NCI-H146 treated with DMSO at 0.1 percent for 48 hours (cell line): ENCODE data around the gene C6orf58.
A peak's percentile ranks its signal among the peaks of the same experiment; 100 is the strongest.
"Not testable (repeated sequence)": the region's sequence is repeated elsewhere in the genome, so short reads cannot be mapped to it uniquely, and the experiment has no call there.

Experiments
- DNase-seq: peaks from one replicate; lab custom pipeline; 2025; ENCODE audit not compliant: unreplicated experiment; lab: John Stamatoyannopoulos, UW

C6orf58 gene

GRCh38 chr6:127590344-127590743, 13.4 kb downstream of the C6orf58 start:
- DNase-seq, result no peak

DNA sequence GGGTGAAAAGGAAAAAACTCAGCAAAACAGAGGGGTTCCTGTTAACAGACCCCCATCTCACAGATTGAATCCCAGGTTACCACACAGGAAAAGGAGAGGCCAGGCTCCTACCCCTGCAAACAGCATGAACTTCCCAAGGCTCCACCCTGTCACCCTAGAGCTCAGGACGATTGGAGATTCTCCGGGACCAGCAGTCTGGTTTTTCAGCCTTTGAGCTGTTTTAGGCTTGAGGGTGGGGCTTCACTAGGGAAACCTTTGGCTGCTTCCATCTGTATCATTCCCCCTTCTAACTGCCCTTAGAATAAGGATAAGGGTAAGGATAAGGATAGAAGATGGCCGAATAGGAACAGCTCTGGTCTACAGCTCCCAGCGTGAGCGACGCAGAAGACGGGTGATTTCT, 16.0 kb downstream of the C6orf58 start:
- DNase-seq, result no peak

- not testable (repeated sequence) for DNase-seq
These were observed 16.5 kb downstream of the C6orf58 start for GRCh38 chr6:127593456-127593855.

DNA sequence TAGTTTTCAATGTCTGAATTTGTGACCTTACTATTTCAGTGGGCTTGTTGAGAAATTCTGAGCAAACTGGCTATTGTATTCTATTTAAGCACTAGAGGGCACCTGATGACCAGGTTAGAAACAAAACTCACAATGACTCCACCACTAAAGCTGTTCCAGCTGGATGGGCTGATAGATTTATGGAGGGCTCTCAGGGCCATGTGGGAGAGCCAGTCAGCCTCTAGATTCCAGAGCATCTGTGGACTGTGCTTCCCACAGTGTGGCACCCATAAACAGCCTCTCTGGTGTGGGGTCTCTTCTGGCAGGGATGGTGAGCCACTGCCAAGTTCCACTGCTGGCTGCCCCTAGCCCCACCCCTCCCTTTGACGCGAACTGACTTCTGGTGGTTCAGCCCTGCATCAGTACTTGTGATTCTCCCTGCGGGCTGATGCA, 29.2 kb downstream of the C6orf58 start:
- peak; percentile 87 for DNase-seq

DNA sequence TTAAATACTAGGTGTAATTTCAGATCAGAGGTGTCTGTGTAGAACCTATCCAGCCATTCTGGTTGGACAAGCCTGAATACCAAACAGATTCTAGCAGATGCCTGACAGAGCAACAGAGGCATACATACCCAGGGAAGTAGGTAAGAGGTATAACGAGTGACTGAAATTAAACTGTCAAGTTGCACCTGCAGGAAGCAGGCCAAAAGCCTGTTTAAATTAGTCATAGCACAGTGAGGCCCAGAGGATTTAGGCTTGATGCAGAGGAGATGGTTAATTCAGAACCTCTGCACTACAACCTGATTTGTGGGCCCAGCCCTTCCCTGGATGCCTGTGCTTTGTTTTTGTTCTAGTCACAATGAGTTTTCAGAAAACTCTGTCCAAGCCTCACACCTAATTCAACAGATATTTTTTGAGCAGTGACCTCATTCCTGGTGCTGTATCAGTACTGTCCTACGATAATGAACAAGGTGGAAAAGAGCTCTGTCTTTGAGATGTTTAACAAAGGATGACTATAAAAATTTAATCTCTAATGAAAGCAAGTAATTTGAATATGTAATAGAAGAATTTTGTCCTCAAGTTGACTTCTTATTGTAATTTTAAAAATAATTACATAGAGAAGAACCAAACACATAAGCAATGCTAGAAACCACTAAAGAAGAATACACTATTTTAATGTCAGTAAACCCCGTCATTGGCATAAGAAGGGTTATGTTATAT, 31.7 kb downstream of the C6orf58 start:
- no peak for DNase-seq

DNA sequence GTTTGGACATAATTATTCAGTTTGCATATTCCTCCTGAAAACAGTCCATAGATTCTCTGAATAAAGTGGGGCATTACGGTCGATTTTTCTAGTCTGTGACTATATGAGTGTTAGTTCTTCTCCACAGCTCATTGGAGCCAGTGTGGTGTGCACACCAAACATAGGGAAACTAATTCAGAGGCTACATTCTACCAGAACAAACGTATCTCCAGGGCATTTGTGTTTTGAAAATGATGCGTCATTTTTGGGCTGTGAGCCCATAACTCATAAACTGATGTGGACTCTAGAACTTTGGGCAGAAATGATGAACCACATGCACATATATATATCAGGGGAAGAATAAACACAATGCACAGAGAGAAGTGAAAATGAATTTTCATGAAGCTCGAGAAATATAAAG, 41.8 kb downstream of the C6orf58 start:
- no peak for DNase-seq

DNA sequence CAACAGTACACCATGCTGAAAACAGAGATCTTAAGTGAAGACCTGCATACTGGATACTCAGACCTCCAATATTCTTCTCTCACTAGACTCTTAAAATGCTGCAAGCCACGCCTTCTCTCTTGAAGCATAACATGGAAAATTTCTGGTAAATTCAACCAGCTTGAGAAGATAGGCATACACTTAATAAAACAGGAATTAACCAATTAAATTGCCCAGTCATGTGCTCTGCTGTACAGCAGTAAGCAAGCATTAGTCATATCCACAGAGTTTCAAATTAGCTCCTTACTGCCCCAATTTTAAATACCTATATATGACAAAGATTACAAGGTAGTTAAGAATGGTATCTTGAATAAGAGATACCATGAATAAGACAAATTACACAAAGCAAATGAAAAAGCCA, 53.8 kb downstream of the C6orf58 start:
- no peak for DNase-seq

GRCh38 chr6:127634178-127634577, 57.2 kb downstream of the C6orf58 start:
- DNase-seq, result no peak

- no peak for DNase-seq
These were observed 58.1 kb downstream of the C6orf58 start for GRCh38 chr6:127635091-127635490.

DNA sequence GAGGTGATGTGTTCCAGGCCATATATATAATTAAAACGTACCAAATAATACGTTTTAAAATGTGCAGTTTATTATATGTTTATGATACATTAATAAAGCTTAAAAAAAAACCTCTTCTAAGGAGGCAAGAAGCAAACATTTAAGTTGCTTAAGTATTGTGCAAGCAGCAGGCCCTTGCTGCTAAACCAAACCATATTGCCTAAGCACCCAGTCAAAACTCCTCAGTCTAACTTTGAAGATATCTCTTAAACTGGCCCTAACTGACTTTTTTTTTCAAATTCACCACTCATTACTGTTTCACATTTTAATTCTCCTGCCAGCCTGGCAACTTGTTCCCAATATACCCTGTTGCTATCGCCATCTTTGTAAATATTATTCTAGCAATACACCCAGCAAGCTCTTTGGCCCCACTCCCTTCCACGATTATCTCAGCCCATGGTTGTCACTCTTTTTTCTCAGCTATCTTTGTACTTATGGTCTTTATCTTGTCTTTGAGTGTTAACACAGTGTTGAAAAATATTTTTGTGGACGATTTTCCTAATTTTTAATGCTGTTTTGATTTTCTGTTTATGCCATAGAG, 60.9 kb downstream of the C6orf58 start:
- DNase-seq, result no peak
